ENCODE measurements around the gene ATP13A4.

ATP13A4 gene

GRCh38 chr3:193490580-193490979 lies 64.1 kb downstream of the ATP13A4 start:
- TF ChIP-seq NFIC (IDR thresholded peaks at IDR 0.05) (no peak), TEAD4 (IDR thresholded peaks at IDR 0.05) (no peak), TCF12 (IDR thresholded peaks at IDR 0.05; ENCODE audit: low read depth) (no peak), TAF1 (IDR thresholded peaks at IDR 0.05; ENCODE audit: low read depth) (no peak), FOXM1 (IDR thresholded peaks at IDR 0.05; ENCODE audit: borderline replicate concordance, low read depth) (no peak), CEBPB (IDR thresholded peaks at IDR 0.05) (no peak), USF1 (IDR thresholded peaks at IDR 0.05) (no peak), ZBTB7A (IDR thresholded peaks at IDR 0.05; ENCODE audit: low read depth) (no peak), REST (IDR thresholded peaks at IDR 0.05; ENCODE audit: low read depth) (no peak), RAD21 (IDR thresholded peaks at IDR 0.05; ENCODE audit: low read depth) (no peak), EP300 (IDR thresholded peaks at IDR 0.05; ENCODE audit: borderline replicate concordance) (no peak), EGR1 (IDR thresholded peaks at IDR 0.05) (no peak), CREB1 (IDR thresholded peaks at IDR 0.05; ENCODE audit: low read depth) (no peak), YY1 (IDR thresholded peaks at IDR 0.05; ENCODE audit: low read depth) (no peak), MAX (IDR thresholded peaks at IDR 0.05) (no peak)

GRCh38 chr3:193489949-193490348 lies 64.7 kb downstream of the ATP13A4 start:
- TF ChIP-seq REST (IDR thresholded peaks at IDR 0.05; ENCODE audit: low read depth) (no peak), EGR1 (IDR thresholded peaks at IDR 0.05) (no peak), NFIC (IDR thresholded peaks at IDR 0.05) (no peak), YY1 (IDR thresholded peaks at IDR 0.05; ENCODE audit: low read depth) (no peak), CREB1 (IDR thresholded peaks at IDR 0.05; ENCODE audit: low read depth) (no peak), USF1 (IDR thresholded peaks at IDR 0.05) (no peak), TEAD4 (IDR thresholded peaks at IDR 0.05) (no peak), MAX (IDR thresholded peaks at IDR 0.05) (no peak), TAF1 (IDR thresholded peaks at IDR 0.05; ENCODE audit: low read depth) (no peak), FOXM1 (IDR thresholded peaks at IDR 0.05; ENCODE audit: borderline replicate concordance, low read depth) (no peak), EP300 (IDR thresholded peaks at IDR 0.05; ENCODE audit: borderline replicate concordance) (no peak), TCF12 (IDR thresholded peaks at IDR 0.05; ENCODE audit: low read depth) (no peak), CEBPB (IDR thresholded peaks at IDR 0.05) (no peak), ZBTB7A (IDR thresholded peaks at IDR 0.05; ENCODE audit: low read depth) (no peak), RAD21 (IDR thresholded peaks at IDR 0.05; ENCODE audit: low read depth) (no peak)

- TF ChIP-seq EGR1 (IDR thresholded peaks at IDR 0.05) (no peak), NFIC (IDR thresholded peaks at IDR 0.05) (no peak), FOXM1 (IDR thresholded peaks at IDR 0.05; ENCODE audit: borderline replicate concordance, low read depth) (no peak)
Observed at GRCh38 chr3:193488741-193489140, 66.0 kb downstream of the ATP13A4 start.

GRCh38 chr3:193483988-193484539 lies 70.6 kb downstream of the ATP13A4 start:
- TF ChIP-seq EP300 (IDR thresholded peaks at IDR 0.05; ENCODE audit: borderline replicate concordance) (no peak), RAD21 (IDR thresholded peaks at IDR 0.05; ENCODE audit: low read depth) (no peak), YY1 (IDR thresholded peaks at IDR 0.05; ENCODE audit: low read depth) (no peak), EGR1 (IDR thresholded peaks at IDR 0.05) (no peak), CEBPB (IDR thresholded peaks at IDR 0.05) (no peak), TCF12 (IDR thresholded peaks at IDR 0.05; ENCODE audit: low read depth) (no peak), NFIC (IDR thresholded peaks at IDR 0.05) (no peak), ZBTB7A (IDR thresholded peaks at IDR 0.05; ENCODE audit: low read depth) (no peak), TEAD4 (IDR thresholded peaks at IDR 0.05) (no peak), MAX (IDR thresholded peaks at IDR 0.05) (no peak), FOXM1 (IDR thresholded peaks at IDR 0.05; ENCODE audit: borderline replicate concordance, low read depth) (no peak), USF1 (IDR thresholded peaks at IDR 0.05) (no peak), CREB1 (IDR thresholded peaks at IDR 0.05; ENCODE audit: low read depth) (no peak), REST (IDR thresholded peaks at IDR 0.05; ENCODE audit: low read depth) (no peak), TAF1 (IDR thresholded peaks at IDR 0.05; ENCODE audit: low read depth) (no peak)

All from Ishikawa (cell line).